ENCODE data around the gene NUDT7.

NUDT7 gene

DNA sequence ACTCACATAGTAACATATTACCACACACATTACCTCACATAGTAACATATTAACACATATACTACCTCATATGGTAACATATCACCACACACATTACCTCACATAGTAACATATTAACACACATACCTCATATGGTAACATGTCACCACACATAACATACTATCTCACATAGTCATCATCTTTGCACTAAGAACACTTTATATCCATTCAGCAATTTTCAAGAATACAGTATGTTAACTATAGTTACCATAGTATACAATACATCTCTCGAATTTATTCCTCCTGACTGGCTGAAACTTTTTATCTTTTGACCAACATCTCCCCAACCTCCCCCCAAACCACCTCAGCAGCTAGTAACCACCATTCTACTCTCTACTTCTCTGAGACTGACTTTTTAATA lies 7.6 kb downstream of the NUDT7 start:
- no peak for DNase-seq

GRCh38 chr16:77732241-77732946 lies 10.1 kb downstream of the NUDT7 start:
- DNase-seq, result no peak

- no peak for DNase-seq
Measured at GRCh38 chr16:77736879-77737278, 14.6 kb downstream of the NUDT7 start.

GRCh38 chr16:77738706-77739558 lies 16.6 kb downstream of the NUDT7 start:
- DNase-seq, result no peak

- DNase-seq, result no peak
Measured at GRCh38 chr16:77739559-77739892, 17.2 kb downstream of the NUDT7 start.

DNA sequence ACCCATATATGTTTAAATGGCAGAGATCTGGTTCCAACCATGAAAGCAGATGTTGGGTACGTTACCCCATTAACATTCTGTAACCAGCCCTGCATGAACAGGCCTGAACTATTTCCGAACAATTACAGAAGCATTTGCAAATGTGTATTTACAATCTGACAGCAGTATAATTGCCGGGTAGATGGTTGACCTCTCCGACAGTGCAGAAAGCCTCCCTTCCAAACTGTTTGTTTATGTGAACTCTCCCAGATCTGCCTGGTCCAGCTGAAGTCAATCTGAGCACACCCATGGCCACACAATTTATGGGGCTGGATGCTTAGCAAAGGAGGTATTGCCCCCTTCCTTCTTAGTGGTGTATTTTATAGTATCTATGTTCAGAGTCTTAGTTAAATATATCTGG lies 21.8 kb downstream of the NUDT7 start:
- DNase-seq, result no peak

- DNase-seq, result no peak
Measured at GRCh38 chr16:77745972-77746371, 23.7 kb downstream of the NUDT7 start.

- no peak for DNase-seq
Measured at GRCh38 chr16:77748421-77749005, 26.2 kb downstream of the NUDT7 start.

GRCh38 chr16:77749415-77749814 lies 27.1 kb downstream of the NUDT7 start:
- DNase-seq, result no peak

GRCh38 chr16:77758046-77758445 lies 35.7 kb downstream of the NUDT7 start:
- no peak for DNase-seq

DNA sequence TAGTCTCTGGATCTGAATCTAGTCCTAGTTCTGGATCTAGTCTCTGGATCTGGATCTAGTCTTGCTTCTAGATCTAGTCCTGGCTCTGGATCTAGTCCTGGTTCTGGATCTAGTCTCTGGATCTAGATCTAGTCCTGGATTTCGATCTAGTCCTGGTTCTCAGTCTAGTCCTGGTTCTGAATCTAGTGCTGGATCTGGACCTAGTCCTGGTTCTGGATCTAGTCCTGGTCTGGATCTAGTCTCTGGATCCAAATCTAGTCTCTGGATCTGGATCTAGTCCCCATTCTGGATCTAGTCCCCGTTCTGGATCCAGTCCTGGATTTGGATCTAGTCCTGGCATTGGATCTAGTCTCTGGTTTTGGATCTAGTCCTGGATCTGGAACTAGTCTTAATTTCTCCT lies 36.2 kb downstream of the NUDT7 start:
- DNase-seq, result no peak

GRCh38 chr16:77759201-77759600 lies 36.9 kb downstream of the NUDT7 start:
- no peak for DNase-seq

DNA sequence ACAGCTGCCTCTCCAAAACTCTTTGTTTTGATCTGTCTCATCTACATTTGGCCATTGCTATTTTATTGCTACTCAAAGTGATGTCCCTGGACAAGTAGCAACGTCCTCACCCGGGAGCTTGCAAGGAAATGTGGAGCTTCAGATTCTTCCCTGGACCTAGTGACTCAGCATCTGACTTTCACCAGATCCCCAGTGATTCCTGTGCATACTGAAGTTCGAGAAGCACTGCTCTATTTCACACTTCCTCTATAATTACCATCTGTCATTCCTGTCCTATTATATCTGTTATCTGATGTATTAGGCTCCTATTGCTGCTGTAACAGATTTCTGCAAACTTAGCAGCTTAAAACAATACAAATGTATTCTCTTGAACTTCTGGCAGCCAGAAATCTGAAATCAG lies 37.5 kb downstream of the NUDT7 start:
- no peak for DNase-seq

- DNase-seq, result no peak
Measured at GRCh38 chr16:77760800-77761199, 38.5 kb downstream of the NUDT7 start.

GRCh38 chr16:77761204-77761603 lies 38.9 kb downstream of the NUDT7 start:
- DNase-seq, result no peak

DNA sequence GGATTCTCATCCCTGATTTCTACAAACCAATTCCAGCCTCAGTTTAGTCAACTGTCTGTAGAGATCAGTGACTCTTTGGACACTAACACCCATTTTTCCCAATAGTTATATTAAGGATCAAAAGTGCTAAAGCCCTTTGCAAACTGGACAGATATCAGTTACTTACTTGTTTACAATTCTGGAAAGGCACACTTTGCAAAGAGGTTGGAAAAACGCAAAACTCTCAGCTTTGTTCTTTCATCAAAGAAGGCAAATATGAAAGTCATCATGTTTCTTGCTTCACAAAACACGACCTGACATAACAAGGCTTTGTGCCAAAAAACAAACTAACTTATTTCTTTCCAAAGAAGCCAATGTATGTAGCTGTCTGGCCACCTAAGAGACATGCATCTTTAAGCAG lies 39.9 kb downstream of the NUDT7 start:
- no peak for DNase-seq

DNA sequence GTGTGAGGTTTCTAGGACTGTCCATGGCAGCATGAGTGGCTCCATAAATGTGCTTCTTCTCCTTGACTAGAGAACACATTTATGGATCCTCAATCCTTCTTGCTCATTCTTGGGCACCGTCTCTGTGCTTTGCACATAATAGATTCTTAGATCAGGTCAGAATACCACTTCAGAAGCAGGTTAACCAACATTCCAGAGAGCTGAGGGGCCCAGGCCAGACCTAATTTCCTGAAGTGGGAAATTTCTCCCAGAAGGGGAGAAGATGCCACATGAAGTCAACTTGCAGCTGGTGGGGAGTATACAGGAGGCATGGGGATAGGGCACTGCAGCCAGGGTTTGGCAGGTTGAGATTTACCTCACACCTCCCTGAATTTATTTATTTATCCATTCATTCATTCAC lies 41.7 kb downstream of the NUDT7 start:
- DNase-seq, result no peak

GRCh38 chr16:77767211-77767610 lies 44.9 kb downstream of the NUDT7 start:
- DNase-seq, result no peak

DNA sequence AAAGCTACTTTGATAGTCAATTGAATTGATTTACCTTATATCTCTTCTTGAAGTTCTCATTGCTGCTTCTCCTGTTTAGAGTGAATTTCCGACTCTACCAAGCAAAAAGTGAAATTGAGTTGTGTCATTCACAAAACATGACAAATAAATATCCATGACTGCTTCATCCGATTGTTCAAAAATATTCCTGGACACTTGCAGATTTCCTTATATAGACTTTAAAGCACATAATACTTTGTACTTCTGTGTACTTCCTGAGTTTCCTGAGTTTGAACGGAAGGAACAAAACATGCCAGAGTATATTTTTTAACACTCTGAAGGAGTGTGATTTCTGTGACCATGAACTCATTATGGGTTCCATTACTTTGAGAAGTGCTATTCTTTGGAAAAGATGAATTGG lies 45.5 kb downstream of the NUDT7 start:
- DNase-seq, result no peak

DNA sequence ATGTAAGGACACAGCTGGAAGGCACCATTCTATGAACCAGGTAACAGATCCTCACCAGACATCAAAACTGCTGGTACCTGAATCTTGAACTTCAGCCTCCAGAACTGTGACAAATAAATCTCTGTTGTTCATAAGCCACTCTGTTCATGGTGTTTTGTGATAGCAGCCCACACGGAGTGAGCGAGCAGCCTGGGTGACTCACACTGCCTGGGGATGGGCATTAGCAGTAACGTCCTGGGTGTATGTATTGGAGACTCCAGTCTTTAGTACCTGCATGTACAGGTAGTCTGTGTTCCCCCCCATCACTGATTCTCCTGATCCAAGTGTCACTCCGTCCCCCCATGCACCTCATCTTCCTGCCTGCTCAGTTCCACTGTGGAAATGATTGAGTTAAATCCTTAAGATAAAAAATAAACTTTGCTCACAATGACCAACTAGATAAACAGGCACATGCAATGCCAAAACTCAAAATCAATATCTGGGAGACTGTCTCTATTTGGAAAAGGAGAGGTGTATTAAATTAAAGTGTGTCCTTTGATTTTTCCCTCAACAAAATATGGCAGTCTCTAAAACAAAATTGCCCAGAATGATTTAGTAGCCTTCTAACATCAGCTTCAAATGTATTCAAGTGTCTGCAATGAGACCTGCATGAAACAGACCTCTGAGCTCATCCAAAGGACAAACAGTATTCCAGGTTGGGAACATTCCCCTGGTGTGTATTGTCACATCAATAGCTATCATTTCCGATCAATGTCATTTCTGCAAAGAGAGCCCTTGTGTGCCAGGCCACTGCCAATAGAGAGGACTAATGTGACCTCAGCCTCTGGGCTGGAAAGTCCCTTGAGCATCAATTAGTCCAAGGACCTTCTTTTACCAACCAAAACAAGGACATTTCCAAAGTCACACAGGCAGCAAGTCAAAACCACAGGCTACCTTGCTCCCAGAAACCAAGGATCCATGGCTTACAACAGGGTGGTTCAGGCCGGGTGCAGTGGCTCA lies 53.9 kb downstream of the NUDT7 start:
- DNase-seq, result no peak

DNA sequence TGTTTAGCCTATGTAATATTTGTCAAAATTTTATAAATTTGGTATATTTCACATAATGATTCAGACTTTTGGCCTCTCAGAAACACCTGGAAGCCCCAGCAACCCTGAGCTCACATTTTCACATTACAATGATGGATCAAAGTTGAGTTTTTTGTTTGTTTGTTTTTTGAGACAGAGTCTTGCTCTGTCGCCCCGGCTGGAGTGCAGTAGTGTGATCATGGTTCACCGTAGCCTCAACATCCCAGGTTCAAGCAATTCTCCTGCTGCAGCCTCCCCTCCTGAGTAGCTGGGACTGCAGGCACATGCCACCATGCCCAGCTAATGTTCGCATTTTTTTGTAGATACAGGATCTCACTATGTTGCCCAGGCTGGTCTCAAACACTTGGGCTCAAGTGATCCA lies 55.4 kb downstream of the NUDT7 start:
- no peak for DNase-seq

- DNase-seq, result no peak
Measured at GRCh38 chr16:77780378-77780837, 58.1 kb downstream of the NUDT7 start.

- DNase-seq, result no peak
Measured at GRCh38 chr16:77781091-77781490, 58.8 kb downstream of the NUDT7 start.

Data from stimulated activated CD4-positive, alpha-beta T cell treated with anti-CD3 and anti-CD28 coated beads, Interleukin-2, amount 100 ng/mL, for 24 hours (primary cell).